Central memory CD4-positive, alpha-beta T cell (primary cell): ENCODE data around the gene MID1.

Experiments
- DNase-seq: peaks from one replicate; pipeline ENCODE4 v3.0.0; 2022

MID1 gene

GRCh38 chrX:10483191-10483831 lies 137.1 kb downstream of the MID1 start:
- DNase-seq, result no peak

- DNase-seq, result no peak
Measured at GRCh38 chrX:10482708-10483107, 137.7 kb downstream of the MID1 start.

DNA sequence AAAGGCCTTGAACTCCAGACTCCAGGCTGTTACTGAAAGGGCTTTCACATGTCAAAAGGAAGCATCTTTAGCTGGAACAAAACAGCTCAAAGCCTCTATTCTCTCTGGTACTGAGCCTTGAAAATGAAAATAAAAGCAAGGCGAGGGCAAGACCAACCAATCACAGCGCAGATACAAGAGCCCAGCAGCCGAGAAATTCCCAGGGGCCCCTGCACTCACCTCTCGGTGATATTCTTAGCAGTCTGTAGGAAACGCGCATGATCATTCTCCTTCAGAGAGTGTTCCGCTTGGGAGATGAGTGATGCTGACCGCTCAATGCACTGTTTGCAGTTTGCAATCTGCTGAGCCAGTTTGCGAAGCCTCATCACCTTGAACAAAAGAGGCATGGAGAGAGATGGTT lies 138.1 kb downstream of the MID1 start:
- no peak for DNase-seq

DNA sequence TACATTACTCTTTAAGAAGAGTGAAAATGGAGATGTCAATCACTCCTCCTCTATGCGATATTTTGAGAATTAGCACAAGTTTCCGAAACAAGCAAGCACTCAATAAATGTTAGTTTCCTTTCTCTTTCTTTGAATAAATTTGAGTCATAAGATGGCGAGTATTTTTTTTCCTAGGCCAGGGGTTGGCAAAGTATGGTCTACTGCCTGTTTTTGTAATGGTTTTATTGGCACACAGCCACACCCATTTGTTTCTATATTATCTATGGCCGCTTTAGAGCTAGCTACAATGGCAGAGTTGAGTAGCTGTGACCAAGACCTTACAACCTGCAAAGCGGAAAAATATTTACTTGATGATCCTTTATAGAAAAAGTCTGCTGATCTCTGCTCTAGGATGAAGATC lies 139.5 kb downstream of the MID1 start:
- no peak for DNase-seq

DNA sequence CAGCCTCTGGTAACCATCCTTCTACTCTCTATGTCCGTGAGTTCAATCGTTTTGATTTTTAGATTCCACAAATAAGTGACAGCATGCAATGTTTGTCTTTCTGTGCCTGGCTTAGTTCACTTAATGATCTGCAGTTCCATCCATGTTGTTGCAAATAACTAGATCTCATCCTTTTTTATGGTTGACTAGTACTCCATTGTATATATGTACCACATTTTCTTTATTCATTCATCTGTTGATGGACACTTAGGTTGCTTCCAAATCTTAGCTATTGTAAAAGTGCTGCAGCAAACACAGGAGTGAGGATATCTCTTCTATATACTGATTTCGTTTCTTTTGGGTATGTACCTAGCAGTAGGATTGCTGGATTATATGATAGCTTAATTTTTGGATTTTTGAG lies 140.9 kb downstream of the MID1 start:
- DNase-seq, result no peak

- no peak for DNase-seq
Measured at GRCh38 chrX:10477525-10477924, 142.9 kb downstream of the MID1 start.

GRCh38 chrX:10474913-10475568 lies 145.3 kb downstream of the MID1 start:
- no peak for DNase-seq

DNA sequence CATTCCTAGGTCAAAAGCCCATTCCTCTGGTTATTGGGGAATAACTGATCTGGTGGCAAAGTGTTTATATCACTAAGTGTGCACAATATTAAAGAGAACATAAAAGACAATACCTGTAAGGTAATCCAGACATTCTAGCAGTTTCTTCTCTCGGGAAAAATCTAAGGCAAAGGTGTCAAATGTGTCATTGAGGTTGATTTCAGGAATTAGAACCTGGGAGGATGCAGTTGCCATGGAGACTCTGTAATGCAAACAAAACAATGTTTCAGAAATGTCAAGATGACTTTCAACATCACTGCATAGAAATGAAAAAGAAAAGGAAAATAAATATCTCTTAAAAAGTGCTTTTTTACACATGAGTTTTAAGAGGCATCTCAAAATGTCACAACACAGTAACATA lies 145.9 kb downstream of the MID1 start:
- no peak for DNase-seq

DNA sequence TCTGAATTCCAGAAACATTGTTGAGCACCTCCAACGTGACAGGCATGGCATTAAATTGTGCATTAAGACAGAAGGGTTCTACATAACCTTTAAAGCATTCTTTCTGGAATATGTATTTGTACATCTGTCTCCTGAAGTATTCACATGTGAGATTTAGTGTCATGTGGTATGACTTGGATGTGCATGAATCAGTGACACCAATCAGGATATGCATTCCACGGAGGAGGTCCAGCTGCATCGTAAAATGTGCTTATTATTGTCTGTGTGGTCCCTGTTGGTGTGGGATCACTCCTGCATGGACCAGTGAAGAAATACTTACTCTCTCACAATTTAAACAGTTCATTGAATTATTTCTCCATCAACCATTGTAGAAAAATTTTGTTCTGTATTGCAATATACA lies 149.0 kb downstream of the MID1 start:
- DNase-seq, result no peak

DNA sequence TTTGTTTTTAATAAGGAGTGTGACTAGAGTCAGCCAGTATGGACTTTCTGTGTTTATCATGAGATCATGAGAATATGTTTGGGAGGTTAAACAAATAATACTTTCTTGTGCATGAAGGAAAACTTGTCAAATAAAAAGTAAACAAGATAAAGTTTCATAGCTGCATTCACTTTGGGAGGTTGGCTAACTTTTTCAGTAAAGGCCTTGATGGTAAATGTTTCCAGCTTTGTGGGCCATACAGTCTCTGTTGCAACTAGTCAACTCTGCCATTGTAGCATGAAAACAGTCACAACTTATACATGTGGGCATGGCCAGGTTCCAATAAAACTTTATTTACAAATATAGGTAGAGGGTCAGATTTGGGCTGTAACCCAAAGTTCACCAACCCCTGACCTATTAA lies 150.4 kb downstream of the MID1 start:
- DNase-seq, result no peak

- DNase-seq, result no peak
Measured at GRCh38 chrX:10467793-10468192, 152.6 kb downstream of the MID1 start.

- DNase-seq, result no peak
Measured at GRCh38 chrX:10465254-10465653, 155.1 kb downstream of the MID1 start.

- no peak for DNase-seq
Measured at GRCh38 chrX:10457092-10457491, 163.3 kb downstream of the MID1 start.

DNA sequence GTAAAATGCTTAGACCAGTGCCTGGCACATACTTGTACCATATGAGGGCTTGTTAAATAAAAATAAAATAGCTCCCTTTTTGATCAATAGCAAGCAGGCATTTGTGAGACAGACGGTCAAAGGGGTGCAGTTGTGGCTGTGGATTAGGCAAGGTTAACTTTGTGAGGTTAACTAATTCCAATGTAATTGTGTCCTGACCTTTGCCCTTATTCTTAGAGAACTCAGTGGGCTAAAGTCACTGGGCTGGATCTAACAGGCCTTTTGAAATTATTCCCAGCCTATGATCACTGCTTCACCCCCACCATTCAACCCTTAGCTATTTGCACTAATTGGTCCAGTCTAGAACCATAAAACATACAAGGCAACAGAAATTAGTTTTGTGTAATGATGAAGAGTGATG lies 166.4 kb downstream of the MID1 start:
- DNase-seq, result no peak

- DNase-seq, result no peak
Measured at GRCh38 chrX:10450959-10451355, 169.4 kb downstream of the MID1 start.

DNA sequence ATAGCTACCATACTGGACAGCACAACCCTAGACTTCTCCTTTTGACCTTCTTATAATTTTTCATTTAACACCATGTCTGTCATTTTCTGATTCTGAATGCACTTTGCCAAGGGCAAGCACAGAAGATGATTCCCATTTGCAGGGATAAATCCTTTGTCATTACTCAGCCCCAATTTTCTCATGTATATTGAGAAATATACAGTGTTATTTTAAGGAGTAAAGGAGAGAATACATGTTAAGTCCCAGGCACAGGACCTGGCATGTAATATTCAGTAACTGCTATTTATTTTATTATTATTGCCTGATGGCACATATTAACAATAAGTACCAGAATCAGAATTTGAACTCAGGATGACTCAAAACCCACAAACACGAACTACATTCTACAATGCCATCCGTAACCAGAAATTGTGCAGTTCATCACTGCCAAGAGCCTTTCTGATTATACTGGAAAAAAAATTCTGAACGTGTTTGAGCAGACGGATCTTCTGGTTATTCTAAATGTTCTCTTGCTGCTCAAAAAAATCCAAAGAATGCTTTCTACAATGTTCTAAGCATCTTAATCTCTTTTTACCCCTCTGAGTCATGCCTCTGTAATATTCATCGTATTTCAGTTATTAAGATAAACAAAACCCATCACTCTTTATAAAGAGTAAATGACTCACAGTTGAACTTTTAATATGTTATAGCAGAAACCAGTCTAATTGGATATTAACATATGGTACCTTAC lies 170.0 kb downstream of the MID1 start:
- DNase-seq, result no peak

GRCh38 chrX:10447564-10448214 lies 172.7 kb downstream of the MID1 start:
- DNase-seq, result no peak

DNA sequence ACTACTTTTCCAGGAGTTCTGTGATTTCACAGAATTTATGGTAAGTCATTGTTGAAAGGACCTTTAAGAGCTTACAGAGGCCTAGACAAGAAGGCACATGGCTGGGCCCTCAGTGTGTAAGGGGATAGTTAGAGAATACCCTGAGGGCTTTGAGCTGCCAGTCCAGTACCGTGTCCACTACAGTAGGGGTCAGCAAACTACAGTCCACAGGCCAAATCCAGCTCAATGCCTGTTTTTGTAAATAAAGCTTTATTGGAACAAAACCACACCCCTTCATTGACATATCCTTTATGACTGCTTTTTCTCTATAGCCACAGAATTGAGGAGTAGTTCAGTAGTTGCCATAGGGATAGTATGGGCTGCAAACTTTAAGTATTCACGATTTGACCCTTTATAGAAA lies 176.2 kb downstream of the MID1 start:
- DNase-seq, result no peak

GRCh38 chrX:10441464-10441863 lies 178.9 kb downstream of the MID1 start:
- no peak for DNase-seq

DNA sequence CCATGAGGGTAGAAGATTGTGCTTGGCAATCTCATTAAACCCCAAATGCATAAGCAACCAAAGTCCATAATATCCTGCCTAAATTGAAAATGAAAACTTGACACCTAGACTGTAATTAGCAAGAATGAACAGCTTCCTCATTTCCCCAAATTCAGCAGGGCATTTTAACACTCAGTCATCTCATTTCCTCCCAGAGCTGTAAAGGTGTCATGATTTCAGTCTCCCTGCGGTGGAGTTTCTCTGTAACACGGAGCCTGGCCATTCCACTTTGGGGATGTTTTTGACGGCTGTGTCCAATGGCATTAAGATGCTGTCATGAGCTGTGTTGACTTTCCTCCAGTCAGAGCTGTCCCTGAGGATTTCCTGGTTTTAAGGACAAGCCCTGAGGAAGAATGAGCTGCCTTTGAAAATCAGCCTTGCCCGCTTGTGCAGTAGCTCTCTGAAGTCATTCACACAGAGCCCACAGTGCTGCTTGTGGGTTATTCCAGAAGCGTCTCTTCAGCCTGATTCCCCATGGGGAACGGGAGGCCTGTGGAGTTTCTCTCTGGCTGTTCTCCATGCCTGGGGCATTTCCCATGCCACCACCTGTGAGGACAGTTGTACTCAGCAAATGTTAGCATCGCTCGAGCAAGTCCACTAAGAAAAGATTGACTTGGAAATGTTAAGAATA lies 187.0 kb downstream of the MID1 start:
- no peak for DNase-seq

DNA sequence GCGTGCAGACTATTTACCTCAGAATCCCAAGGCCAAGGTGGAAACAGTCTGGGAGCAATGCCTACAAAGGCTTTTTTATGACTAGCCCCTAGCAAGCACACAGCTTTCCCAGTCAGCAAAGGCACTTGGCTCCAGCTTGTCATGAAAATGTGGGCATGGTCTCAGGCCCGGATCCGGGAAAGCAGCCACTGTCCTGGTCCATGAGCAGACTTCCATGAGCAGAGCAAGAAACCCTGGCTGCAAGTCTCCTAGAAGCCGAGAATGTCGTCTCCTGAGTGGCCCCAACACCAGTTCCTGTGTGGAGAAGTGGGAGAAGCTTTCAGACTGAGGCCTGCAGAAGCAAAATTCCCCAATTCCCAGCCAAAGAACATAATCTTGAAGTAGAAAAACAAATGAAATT lies 190.5 kb downstream of the MID1 start:
- DNase-seq, result no peak

- no peak for DNase-seq
Measured at GRCh38 chrX:10427249-10427648, 193.1 kb downstream of the MID1 start.

GRCh38 chrX:10423716-10424115 lies 196.7 kb downstream of the MID1 start:
- DNase-seq, result no peak
